Calu3 (cell line): ENCODE measurements around the gene PPFIA1. TPM values are rescaled to one million over a fixed set of nuclear protein-coding genes. Genes with fewer than 3 reads are reported as not detected.

Source experiments
- BruUV-seq: library from RNA; stranded (reverse); fragments of 400-500 nt; replicated peaks from 2 replicates; lab custom pipeline; 2021; lab: Mats Ljungman, UMichigan
- CTCF ChIA-PET: fragments of 300-600 bp; sonication (Branson Sonifier 250); formaldehyde crosslinking; loops from one replicate; lab custom pipeline; 2022; ENCODE audit warnings: antibody characterized with exemption; lab: Charles Lee
- DNase-seq: peaks from one replicate; pipeline ENCODE4 v3.0.0; 2022
- H3K27ac Mint-ChIP-seq: one replicate; pipeline ENCODE4 v1.8.0; 2022; ENCODE audit warnings: mixed read lengths; ENCODE audit not compliant: unreplicated experiment
- H3K27me3 Mint-ChIP-seq: one replicate; pipeline ENCODE4 v1.8.0; 2022; ENCODE audit warnings: mixed read lengths; ENCODE audit not compliant: unreplicated experiment
- H3K36me3 Mint-ChIP-seq: one replicate; pipeline ENCODE4 v1.8.0; 2022; ENCODE audit warnings: mild to moderate bottlenecking, moderate library complexity, mixed read lengths; ENCODE audit not compliant: insufficient read depth, unreplicated experiment
- H3K4me1 Mint-ChIP-seq: one replicate; pipeline ENCODE4 v1.8.0; 2022; ENCODE audit warnings: mild to moderate bottlenecking, low read depth, mixed read lengths; ENCODE audit not compliant: unreplicated experiment
- H3K4me3 Mint-ChIP-seq: one replicate; pipeline ENCODE4 v1.8.0; 2022; ENCODE audit warnings: mild to moderate bottlenecking, low read depth, moderate library complexity, mixed read lengths; ENCODE audit not compliant: unreplicated experiment
- H3K9me3 Mint-ChIP-seq: one replicate; pipeline ENCODE4 v1.8.0; 2022; ENCODE audit warnings: low read depth, mixed read lengths; ENCODE audit not compliant: unreplicated experiment
- intact Hi-C: fragments of 100-400 bp; cut with micrococcal nuclease; formaldehyde crosslinking; loops from one replicate; pipeline ENCODE4 v1.10.0; 2022; ENCODE audit not compliant: unreplicated experiment
- total RNA-seq: library from RNA; stranded (reverse); gene quantifications from 2 replicates; pipeline ENCODE4 v1.2.3, GENCODE V29; 2022
- TF ChIP-seq, protein P1 (sequence below): fragments of 200-600 bp; IDR thresholded peaks from one replicate; pipeline ENCODE4 v1.8.0; 2022; ENCODE audit warnings: antibody characterized with exemption; ENCODE audit not compliant: unreplicated experiment

The PPFIA1 gene
- total RNA-seq, 1 experiment from 2014 or later = 84.0 TPM

DNA sequence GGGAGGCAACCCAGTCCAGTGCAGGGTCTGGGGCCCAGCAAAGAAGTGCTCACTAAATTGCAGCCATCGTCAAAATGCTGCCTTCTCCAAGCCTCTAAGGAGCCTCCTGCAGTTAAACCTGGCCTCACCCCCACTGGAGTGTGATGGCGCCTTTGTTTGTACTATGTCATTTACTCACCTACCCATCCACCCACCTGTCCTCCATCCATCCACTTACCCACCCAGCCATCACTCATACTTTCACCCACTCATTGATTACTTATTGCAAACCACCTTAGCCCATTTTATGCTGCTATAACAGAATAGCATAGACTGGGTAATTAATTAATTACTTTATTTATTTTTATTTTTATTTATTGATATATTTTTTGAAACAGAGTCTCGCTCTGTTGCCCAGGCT lies 28.8 kb upstream of the PPFIA1 start:
- intact Hi-C loops = no loop called here
- peaks cover 6% of the 10 kb centered on the region for H3K9me3 Mint-ChIP-seq
- H3K27ac Mint-ChIP-seq = no peak overlapping the region
- no peak for DNase-seq
- H3K36me3 Mint-ChIP-seq = peaks cover 5% of the 10 kb centered on the region
- peaks cover 19% of the 10 kb centered on the region for H3K4me1 Mint-ChIP-seq
- CTCF ChIA-PET = no interaction called here
- no peak overlapping the region for H3K4me3 Mint-ChIP-seq
- BruUV-seq = no TSS peak
- peaks cover 16% of the 10 kb centered on the region for H3K27me3 Mint-ChIP-seq
- TF ChIP-seq, protein P1, sequence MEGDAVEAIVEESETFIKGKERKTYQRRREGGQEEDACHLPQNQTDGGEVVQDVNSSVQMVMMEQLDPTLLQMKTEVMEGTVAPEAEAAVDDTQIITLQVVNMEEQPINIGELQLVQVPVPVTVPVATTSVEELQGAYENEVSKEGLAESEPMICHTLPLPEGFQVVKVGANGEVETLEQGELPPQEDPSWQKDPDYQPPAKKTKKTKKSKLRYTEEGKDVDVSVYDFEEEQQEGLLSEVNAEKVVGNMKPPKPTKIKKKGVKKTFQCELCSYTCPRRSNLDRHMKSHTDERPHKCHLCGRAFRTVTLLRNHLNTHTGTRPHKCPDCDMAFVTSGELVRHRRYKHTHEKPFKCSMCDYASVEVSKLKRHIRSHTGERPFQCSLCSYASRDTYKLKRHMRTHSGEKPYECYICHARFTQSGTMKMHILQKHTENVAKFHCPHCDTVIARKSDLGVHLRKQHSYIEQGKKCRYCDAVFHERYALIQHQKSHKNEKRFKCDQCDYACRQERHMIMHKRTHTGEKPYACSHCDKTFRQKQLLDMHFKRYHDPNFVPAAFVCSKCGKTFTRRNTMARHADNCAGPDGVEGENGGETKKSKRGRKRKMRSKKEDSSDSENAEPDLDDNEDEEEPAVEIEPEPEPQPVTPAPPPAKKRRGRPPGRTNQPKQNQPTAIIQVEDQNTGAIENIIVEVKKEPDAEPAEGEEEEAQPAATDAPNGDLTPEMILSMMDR = no peak

DNA sequence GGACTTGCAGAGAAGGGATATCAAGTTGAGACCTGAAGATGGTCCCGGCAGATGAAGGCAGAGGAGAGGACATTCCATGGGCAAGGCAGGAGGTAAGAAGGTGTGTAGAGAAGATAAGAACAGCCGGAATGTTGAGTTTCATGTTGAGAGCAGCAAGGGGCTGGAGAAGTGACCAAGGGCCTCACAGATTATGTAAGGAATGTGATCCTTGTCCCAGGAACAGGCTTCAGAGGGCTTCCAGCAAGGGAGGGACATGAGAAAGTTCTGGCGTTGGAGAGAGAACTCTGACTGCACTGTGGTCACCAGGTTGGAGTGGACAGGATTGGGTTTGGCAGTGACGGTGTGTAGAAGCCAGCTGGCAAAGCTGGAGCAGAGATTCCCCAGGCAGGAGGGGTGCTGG lies 27.6 kb upstream of the PPFIA1 start:
- Mint-ChIP-seq H3K36me3 (peaks cover 5% of the 10 kb centered on the region), H3K4me1 (peaks cover 19% of the 10 kb centered on the region), H3K4me3 (no peak overlapping the region), H3K27me3 (peaks cover 16% of the 10 kb centered on the region), H3K27ac (no peak overlapping the region), H3K9me3 (peaks cover 6% of the 10 kb centered on the region)
- CTCF ChIA-PET = no interaction called here
- BruUV-seq = no TSS peak
- TF ChIP-seq, protein P1 = no peak
- intact Hi-C loops = no loop called here
- no peak for DNase-seq

DNA sequence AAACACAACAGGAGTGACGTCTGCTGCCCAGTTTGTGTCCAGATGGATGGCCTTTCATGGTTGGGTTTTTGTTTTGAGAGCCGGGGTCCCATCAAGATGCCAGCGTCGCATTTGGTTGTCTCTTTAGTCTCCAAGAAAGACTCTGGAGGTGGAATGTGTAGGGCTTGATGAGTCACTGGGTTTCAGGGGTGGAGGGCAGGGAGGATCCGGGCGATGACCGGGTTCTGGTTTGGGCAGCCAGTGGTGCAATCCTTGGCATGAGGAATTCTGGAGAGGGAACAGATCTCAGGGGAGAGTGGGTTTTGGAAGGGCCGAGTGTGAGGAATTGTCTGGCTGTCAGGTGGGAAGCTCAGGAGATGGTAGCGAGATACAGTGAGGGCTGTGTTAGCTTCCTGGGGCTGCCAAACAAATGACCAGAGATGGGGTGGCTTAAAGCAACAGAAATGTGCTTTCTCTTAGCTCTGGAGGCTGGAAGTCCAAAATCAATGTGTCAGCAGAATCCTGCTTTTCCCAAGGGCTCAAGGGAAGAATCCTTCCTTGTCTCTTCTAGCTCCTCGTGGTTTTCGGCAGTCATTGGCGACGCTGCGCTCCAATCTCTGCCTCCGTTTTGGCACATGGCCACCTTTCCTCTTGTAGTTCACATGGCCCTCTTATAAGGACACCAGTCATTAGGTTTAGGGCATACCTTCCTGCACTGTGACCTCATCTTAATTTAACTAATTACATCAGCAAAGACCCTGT lies 26.4 kb upstream of the PPFIA1 start:
- Mint-ChIP-seq H3K4me1 (peaks cover 19% of the 10 kb centered on the region), H3K36me3 (peaks cover 5% of the 10 kb centered on the region), H3K27me3 (peaks cover 16% of the 10 kb centered on the region), H3K4me3 (no peak overlapping the region), H3K9me3 (peaks cover 6% of the 10 kb centered on the region), H3K27ac (no peak overlapping the region)
- no TSS peak for BruUV-seq
- TF ChIP-seq, protein P1 = no peak
- no peak for DNase-seq
- CTCF ChIA-PET = interaction anchor here (0.7 kb wide), 1 partner anchor 1009 kb away, joined by 5 read pairs; no protein-coding TSS in a partner anchor
- intact Hi-C loops = no loop called here

DNA sequence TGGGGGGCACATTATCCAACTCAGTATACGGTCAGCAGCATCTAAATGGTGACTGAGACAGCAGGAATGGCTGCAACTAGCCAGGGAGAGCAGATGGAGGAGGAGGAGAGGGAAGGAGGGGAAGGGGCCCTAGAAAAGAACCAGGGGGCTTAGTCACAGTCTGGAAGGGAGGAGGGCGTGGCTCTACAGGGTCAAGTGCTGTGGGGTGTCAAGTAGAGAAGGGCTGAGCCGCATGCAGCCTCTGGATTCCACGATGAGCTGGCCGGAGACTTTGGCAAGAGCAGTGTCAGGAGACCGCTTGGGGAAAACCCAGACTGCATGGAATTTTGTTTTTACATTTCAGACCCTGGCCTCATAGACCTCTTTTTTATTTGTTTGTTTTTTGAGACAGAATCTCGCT lies 25.8 kb upstream of the PPFIA1 start:
- no TSS peak for BruUV-seq
- intact Hi-C loops = no loop called here
- Mint-ChIP-seq H3K27me3 (peaks cover 16% of the 10 kb centered on the region), H3K9me3 (peaks cover 6% of the 10 kb centered on the region), H3K4me3 (no peak overlapping the region), H3K4me1 (peaks cover 19% of the 10 kb centered on the region), H3K36me3 (peaks cover 5% of the 10 kb centered on the region), H3K27ac (no peak overlapping the region)
- CTCF ChIA-PET = no interaction called here
- DNase-seq = no peak
- TF ChIP-seq, protein P1 = no peak
